Measurements from ENCODE around the gene PPP1R1A.

- TF ChIP-seq CTCF (IDR thresholded peaks at IDR 0.05; ENCODE audit: low read depth, low read length, poor library complexity, severe bottlenecking) (no peak), EZH2phosphoT487 (IDR thresholded peaks at IDR 0.05; ENCODE audit: borderline replicate concordance, low read length) (no peak)
Observed at GRCh38 chr12:54566792-54567191, 21.7 kb downstream of the PPP1R1A start.
